ENCODE data around the gene XIST.

GRCh38 chrX:73849073-73849472 lies 3.4 kb downstream of the XIST start:
- TF ChIP-seq GATA3 (IDR thresholded peaks at IDR 0.05; ENCODE audit: low read depth, low read length) (no peak), GATA2 (IDR thresholded peaks at IDR 0.05; ENCODE audit: low read depth, low read length) (no peak)
